Activated effector memory CD4-positive, alpha-beta T cell treated with anti-CD3 and anti-CD28 coated beads, Interleukin-2, amount 50 U/mL, for 16 hours (primary cell): ENCODE results near the gene PROM1.

ENCODE experiments used
- DNase-seq: peaks from one replicate; pipeline ENCODE4 v3.0.0-alpha.2; 2020

Gene PROM1

GRCh38 chr4:15936495-15936894, 147.3 kb downstream of the PROM1 start:
- DNase-seq, result no peak

DNA sequence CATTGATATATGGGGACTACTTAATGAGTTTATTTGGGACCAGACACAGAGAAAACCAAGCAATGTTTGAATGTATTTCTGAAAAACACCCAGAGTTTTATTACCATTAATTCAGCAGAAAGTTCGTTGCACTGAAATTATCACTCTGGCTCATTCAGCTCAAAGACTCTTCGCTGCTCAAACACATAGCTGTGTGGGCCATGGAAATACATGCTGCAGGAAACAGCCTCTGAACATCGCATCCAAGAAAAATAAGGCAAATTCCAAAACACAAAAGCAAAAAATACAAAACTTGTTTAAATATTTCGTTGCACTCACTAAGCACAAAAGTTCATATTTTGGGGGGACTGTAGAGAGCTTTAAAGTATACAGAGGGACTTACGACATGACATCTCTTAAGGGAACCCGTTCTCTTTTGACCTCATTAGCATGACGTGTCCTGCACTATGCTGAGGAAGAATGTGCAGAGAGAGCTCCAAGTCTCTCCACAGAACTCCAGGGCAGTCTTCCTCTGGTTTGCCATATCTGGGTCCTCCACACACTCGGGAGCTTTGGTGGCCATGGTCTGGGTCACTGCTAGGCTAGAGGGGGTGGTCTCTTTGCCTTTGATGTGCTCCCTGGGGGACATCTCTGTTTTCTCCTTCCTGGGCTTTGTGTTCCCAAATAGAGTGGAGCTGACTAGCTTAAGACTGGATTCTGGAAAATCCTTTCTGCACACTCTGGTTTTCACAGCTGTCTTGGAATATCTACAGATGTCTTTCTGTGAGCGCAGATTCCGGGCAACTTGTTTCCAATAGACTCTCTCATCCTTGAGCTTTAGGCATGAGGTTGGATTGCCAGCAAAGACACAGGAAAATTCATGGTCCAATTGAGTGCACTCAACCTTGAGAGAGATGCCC, 148.1 kb downstream of the PROM1 start:
- no peak for DNase-seq

- DNase-seq, result no peak
Measured at GRCh38 chr4:15934259-15934658, 149.6 kb downstream of the PROM1 start.

DNA sequence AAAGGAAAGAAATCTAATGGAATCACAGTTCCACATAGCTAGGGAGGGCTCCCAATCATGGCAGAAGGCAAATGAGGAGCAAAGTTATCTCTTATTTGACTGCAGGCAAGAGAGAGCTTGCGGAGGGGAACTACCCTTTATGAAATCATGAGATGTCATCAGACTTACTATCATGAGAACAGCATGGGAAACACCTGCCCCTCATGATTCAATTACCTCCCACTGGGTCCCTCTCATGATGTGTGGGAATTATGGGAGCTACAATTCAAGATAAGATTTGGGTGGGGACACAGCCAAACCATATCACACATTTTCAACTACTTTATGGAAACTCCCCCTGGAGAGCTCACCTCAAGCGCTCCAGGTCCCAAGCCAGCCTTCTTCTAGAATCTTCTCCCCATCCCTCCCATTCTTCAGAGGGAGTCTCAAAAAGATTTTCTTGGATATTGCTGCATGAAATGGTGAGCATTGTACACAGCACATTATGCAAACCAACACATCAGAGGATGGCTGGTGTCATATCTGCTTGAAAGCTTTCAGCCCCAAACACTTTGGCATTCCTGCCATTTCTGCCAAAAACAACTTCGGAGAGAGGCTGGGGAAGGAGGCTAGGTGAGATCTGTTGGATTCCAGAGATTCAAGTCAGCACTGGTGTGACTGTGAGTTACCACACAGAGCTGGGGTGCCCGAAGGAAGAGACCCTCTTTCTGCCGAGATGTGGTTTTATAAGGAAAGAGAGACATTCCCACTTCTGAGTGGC, 152.2 kb downstream of the PROM1 start:
- no peak for DNase-seq

GRCh38 chr4:15930314-15930713, 153.5 kb downstream of the PROM1 start:
- no peak for DNase-seq

DNA sequence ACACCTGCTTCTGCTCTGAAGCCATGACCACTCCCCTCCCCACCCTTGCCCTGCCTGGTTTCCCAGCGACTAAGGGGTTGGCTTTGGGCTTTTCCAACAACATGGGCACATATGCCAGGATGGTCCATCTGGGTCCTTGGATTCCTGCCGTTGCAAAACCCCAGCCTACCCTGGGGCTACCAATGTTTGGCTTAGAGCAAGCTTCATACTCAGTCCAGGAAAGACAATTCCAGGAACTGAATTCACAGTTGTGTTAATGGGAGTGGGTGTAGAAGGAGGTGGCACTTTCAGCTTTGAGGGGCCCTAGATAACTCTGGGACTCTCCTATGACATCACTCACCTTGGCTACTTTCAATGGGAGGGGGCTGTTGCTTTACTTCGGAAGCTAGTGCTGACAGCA, 154.3 kb downstream of the PROM1 start:
- DNase-seq, result no peak

GRCh38 chr4:15928883-15929282, 154.9 kb downstream of the PROM1 start:
- no peak for DNase-seq

GRCh38 chr4:15926486-15926885, 157.3 kb downstream of the PROM1 start:
- no peak for DNase-seq

DNA sequence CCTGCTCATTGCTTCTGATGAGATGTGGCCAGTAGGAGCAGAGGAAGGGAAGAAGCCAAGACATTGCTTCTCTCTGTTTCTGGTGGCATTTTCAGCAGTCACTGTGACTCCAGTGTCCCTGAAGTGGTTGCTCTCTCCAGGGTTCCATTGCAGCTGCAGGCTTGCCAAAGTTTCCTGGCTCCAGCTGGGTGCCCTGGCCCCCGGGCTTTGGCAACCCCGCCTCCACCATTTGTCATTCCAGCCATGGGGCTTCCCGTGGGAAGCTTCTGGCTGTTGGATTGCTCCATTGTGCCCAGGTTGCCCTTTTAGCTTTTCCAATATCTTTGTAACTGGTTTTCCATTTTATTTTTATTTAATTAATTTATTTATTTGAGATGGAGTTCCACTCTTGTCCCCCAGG, 158.0 kb downstream of the PROM1 start:
- no peak for DNase-seq

GRCh38 chr4:15921592-15921932, 162.3 kb downstream of the PROM1 start:
- no peak for DNase-seq

- DNase-seq, result no peak
Measured at GRCh38 chr4:15920723-15921591, 162.9 kb downstream of the PROM1 start.

GRCh38 chr4:15918484-15919129, 165.2 kb downstream of the PROM1 start:
- DNase-seq, result no peak
